Measurements from ENCODE around the gene ABL2. TPM values are rescaled to one million over a fixed set of nuclear protein-coding genes. Genes with fewer than 3 reads are reported as not detected.
A peak's percentile ranks its signal among the peaks of the same experiment; 100 is the strongest.

The ABL2 gene
- total RNA-seq, 2 experiments from 2014 or later = 15.8 to 16.4 TPM

DNA sequence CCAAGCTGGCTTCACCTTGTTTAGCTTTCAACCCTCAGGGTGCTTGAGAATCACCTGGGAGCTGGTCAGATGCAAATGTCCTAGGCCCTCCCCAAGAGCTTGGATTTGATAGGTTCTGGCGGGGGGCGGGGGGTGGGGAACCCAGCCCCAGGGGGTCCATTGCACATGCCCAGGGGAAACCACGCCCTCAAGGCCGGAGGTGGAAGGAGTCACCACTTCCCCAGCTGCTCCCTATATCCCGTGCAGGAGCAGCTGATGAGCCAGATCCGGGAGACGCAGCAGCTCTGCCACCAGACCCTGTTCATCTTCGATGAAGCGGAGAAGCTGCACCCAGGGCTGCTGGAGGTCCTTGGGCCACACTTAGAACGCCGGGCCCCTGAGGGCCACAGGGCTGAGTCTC is 141.8 kb downstream of the ABL2 start:
- Mint-ChIP-seq H3K27ac (no peak overlapping the region), H3K36me3 (ENCODE audit: low read depth) (peaks cover 41% of the 10 kb centered on the region), H3K4me1 (ENCODE audit: low read depth) (peaks cover 10% of the 10 kb centered on the region), H3K4me3 (no peak overlapping the region), H3K27me3 (no peaks in the 10 kb centered on the region), H3K9me3 (no peaks in the 10 kb centered on the region)
- Histone ChIP-seq H3K27me3 (ENCODE audit: control insufficient read depth in 1 of 2, insufficient read depth in 2 of 2, low read length in 2 of 2) (no peaks in the 10 kb centered on the region), H3K9me3 (ENCODE audit: control insufficient read depth in 1 of 2, insufficient read depth in 1 of 2, low read length in 2 of 2) (no peaks in the 10 kb centered on the region), H3K27ac (ENCODE audit: low read depth in 1 of 2, low read length in 2 of 2) (no peak overlapping the region), H3K4me3 (ENCODE audit: low read length) (no peak overlapping the region), H3K36me3 (ENCODE audit: insufficient read depth, low read length) (peaks cover 33% of the 10 kb centered on the region), H3K4me1 (ENCODE audit: insufficient read depth, low read length) (peaks cover 17% of the 10 kb centered on the region)
- ChIA-PET POLR2A (interaction anchor here (0.9 kb wide), 1 partner anchor 205 kb away, joined by 5 read pairs; no protein-coding TSS in a partner anchor), CTCF (no interaction called here)
- TF ChIP-seq, protein P1, sequence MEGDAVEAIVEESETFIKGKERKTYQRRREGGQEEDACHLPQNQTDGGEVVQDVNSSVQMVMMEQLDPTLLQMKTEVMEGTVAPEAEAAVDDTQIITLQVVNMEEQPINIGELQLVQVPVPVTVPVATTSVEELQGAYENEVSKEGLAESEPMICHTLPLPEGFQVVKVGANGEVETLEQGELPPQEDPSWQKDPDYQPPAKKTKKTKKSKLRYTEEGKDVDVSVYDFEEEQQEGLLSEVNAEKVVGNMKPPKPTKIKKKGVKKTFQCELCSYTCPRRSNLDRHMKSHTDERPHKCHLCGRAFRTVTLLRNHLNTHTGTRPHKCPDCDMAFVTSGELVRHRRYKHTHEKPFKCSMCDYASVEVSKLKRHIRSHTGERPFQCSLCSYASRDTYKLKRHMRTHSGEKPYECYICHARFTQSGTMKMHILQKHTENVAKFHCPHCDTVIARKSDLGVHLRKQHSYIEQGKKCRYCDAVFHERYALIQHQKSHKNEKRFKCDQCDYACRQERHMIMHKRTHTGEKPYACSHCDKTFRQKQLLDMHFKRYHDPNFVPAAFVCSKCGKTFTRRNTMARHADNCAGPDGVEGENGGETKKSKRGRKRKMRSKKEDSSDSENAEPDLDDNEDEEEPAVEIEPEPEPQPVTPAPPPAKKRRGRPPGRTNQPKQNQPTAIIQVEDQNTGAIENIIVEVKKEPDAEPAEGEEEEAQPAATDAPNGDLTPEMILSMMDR (IDR thresholded peaks at IDR 0.05) = no peak
- DNase-seq = no peak
- intact Hi-C loops (cut with DNase I, micrococcal nuclease) = no loop called here
- ATAC-seq (ENCODE audit: poor library complexity) = no peak

DNA sequence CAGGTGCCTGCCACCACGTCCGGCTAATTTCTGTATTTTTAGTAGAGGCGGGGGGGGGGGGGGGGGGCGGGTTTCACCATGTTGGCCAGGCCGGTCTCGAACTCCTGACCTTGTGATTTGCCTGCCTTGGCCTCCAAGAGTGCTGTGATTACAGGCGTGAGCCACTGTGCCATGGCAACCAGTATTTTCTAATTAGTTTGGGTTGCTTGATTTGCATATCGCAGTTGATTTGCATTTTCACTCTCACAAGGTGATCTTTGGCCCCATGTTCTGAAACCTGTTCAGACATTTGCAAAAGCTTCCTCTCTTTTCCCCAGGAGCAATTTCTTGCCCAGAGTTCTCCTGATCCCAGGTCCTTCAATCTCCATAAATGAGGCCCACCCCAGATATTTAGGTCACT is 145.9 kb downstream of the ABL2 start:
- Mint-ChIP-seq H3K36me3 (ENCODE audit: low read depth) (peaks cover 24% of the 10 kb centered on the region), H3K27me3 (no peaks in the 10 kb centered on the region), H3K27ac (peak overlapping the region; percentile 92), H3K4me1 (ENCODE audit: low read depth) (peaks cover 32% of the 10 kb centered on the region), H3K4me3 (peak overlapping the region; percentile 99), H3K9me3 (no peaks in the 10 kb centered on the region)
- Histone ChIP-seq H3K27ac (ENCODE audit: low read depth in 1 of 2, low read length in 2 of 2) (peak overlapping the region in 1 of 2 donors; percentile 11), H3K36me3 (ENCODE audit: insufficient read depth, low read length) (peaks cover 22% of the 10 kb centered on the region), H3K9me3 (ENCODE audit: control insufficient read depth in 1 of 2, insufficient read depth in 1 of 2, low read length in 2 of 2) (no peaks in the 10 kb centered on the region), H3K27me3 (ENCODE audit: control insufficient read depth in 1 of 2, insufficient read depth in 2 of 2, low read length in 2 of 2) (no peaks in the 10 kb centered on the region), H3K4me1 (ENCODE audit: insufficient read depth, low read length) (peaks cover 32% of the 10 kb centered on the region), H3K4me3 (ENCODE audit: low read length) (no peak overlapping the region)
- ATAC-seq (ENCODE audit: poor library complexity) (no peak), DNase-seq (peak in 1 of 14 experiments; percentile 33)
- POLR2A ChIA-PET = interaction anchor here (1.7 to 4.3 kb wide), 3 partner anchors 47 to 282 kb away, joined by 6 to 27 read pairs (median 21); partner anchors contain the start of genes AXDND1 and SOAT1
- CTCF ChIA-PET = interaction anchor here (1.2 kb wide), 2 partner anchors 38 to 110 kb away, joined by 3 read pairs; no protein-coding TSS in a partner anchor
- intact Hi-C loops (cut with DNase I, micrococcal nuclease) = loop anchor here (5.0 kb wide), 3 partner anchors 39 to 729 kb away; partner anchors contain the start of gene FAM20B (in 1 of the 2)
- TF ChIP-seq, protein P1 (IDR thresholded peaks at IDR 0.05) = no peak

DNA sequence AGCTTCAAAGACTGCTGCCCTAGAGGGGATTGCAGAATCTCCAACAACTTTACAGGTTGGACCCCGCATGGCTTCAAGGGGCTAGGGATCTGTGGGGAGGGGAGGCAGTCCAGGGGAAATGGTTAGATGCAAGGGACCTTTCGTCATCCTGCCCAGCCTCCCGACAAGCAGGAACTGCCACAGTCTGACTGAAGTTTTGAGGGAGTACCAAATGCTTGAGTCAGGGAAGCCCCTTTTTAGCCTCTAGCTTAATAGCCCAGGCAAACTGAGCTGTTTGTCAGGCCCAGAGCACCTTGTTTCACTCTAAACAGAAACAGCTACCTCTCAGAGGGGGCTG is 146.5 kb downstream of the ABL2 start:
- Mint-ChIP-seq H3K36me3 (ENCODE audit: low read depth) (peaks cover 22% of the 10 kb centered on the region), H3K4me1 (ENCODE audit: low read depth) (peaks cover 32% of the 10 kb centered on the region), H3K27me3 (no peaks in the 10 kb centered on the region), H3K27ac (peak overlapping the region; percentile 92), H3K9me3 (no peaks in the 10 kb centered on the region), H3K4me3 (peak overlapping the region; percentile 99)
- Histone ChIP-seq H3K27me3 (ENCODE audit: control insufficient read depth in 1 of 2, insufficient read depth in 2 of 2, low read length in 2 of 2) (no peaks in the 10 kb centered on the region), H3K27ac (ENCODE audit: low read depth in 1 of 2, low read length in 2 of 2) (peak overlapping the region in 1 of 2 donors; percentile 30), H3K4me3 (ENCODE audit: low read length) (peak overlapping the region; percentile 82), H3K9me3 (ENCODE audit: control insufficient read depth in 1 of 2, insufficient read depth in 1 of 2, low read length in 2 of 2) (no peaks in the 10 kb centered on the region), H3K36me3 (ENCODE audit: insufficient read depth, low read length) (peaks cover 20% of the 10 kb centered on the region), H3K4me1 (ENCODE audit: insufficient read depth, low read length) (peaks cover 32% of the 10 kb centered on the region)
- peak in 7 of 14 experiments; percentile 4 to 68 (median 40) for DNase-seq
- intact Hi-C loops (cut with DNase I, micrococcal nuclease) = loop anchor here (5.0 kb wide), 3 partner anchors 39 to 729 kb away; partner anchors contain the start of gene FAM20B (in 1 of the 2)
- TF ChIP-seq, protein P1 (IDR thresholded peaks at IDR 0.05) = no peak
- POLR2A ChIA-PET = interaction anchor here (1.2 to 4.3 kb wide), 4 partner anchors 9 to 283 kb away, joined by 3 to 27 read pairs (median 14); partner anchors contain the start of genes AXDND1 and SOAT1
- CTCF ChIA-PET = interaction anchor here (1.2 kb wide), 2 partner anchors 39 to 110 kb away, joined by 3 read pairs; no protein-coding TSS in a partner anchor
- no peak for ATAC-seq (ENCODE audit: poor library complexity)
